HuH-7.5 (cell line): ENCODE measurements around the gene PPIF.

Source experiments
- DNase-seq: peaks from one replicate; pipeline ENCODE4 v3.0.0; 2011; ENCODE audit warnings: low spot score

The PPIF gene

GRCh38 chr10:79401015-79401921 is 54.0 kb downstream of the PPIF start:
- DNase-seq = no peak

- DNase-seq = no peak
Observed at GRCh38 chr10:79402625-79402946, 55.3 kb downstream of the PPIF start.

GRCh38 chr10:79402951-79403350 is 55.7 kb downstream of the PPIF start:
- DNase-seq = no peak

- DNase-seq = no peak
Observed at GRCh38 chr10:79403441-79404230, 56.4 kb downstream of the PPIF start.

GRCh38 chr10:79404231-79404609 is 57.0 kb downstream of the PPIF start:
- DNase-seq = no peak

GRCh38 chr10:79404690-79405131 is 57.4 kb downstream of the PPIF start:
- no peak for DNase-seq
